ENCODE results near the gene LDB3.

LDB3 gene, protein sequence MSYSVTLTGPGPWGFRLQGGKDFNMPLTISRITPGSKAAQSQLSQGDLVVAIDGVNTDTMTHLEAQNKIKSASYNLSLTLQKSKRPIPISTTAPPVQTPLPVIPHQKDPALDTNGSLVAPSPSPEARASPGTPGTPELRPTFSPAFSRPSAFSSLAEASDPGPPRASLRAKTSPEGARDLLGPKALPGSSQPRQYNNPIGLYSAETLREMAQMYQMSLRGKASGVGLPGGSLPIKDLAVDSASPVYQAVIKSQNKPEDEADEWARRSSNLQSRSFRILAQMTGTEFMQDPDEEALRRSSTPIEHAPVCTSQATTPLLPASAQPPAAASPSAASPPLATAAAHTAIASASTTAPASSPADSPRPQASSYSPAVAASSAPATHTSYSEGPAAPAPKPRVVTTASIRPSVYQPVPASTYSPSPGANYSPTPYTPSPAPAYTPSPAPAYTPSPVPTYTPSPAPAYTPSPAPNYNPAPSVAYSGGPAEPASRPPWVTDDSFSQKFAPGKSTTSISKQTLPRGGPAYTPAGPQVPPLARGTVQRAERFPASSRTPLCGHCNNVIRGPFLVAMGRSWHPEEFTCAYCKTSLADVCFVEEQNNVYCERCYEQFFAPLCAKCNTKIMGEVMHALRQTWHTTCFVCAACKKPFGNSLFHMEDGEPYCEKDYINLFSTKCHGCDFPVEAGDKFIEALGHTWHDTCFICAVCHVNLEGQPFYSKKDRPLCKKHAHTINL

DNA sequence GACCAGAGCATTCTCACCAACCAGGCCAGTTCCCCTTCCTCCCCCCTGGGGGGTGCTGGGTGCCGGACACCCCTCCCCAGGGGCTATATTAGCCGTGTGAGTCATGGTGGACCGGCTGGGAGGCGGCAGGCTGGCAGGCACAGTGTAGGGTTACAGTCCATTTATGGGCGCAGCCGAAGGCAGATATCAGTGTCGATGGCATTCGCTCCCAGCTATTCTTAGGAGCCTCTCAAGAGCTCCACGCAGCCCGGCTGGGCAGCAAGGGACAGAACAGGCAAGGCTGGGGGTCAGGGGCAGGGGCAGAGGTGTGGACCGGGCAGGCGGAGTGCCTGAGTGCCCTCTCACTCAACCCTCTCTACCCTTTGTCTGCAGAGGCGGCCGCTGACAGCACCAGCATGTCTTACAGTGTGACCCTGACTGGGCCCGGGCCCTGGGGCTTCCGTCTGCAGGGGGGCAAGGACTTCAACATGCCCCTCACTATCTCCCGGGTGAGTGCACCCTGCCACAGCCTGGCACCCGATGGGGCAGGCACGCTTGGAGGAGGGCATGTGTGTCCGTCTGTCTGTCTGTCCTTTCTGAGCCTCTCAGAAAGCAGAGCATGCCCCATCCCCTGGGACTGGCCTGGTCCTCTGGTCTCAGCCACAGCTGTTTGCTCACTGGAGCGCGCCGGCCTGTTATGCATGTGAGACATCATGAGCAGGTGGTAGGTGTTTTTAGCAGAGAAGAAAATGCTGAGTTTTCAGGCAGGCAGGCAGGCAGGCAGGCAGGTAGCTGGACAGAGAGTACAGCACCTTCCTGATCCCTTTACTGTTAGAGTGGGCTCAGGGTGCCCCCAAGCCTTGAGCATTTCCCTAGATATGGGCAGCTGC lies at the start of gene LDB3:
TSS of gene LDB3 (plus strand) at position 215 of the 869 bp plus-strand sequence. CDS start at position 396, 181 bp downstream.
- Histone ChIP-seq H3K9ac (ENCODE audit: low read length) (peak within 1 kb of the TSS; percentile 90), H3K9me3 (ENCODE audit: low read length) (no peaks in the 10 kb centered on the region), H3K27ac (ENCODE audit: low read depth, low read length) (peak within 1 kb of the TSS; percentile 90), H3K27me3 (ENCODE audit: control insufficient read depth in 1 of 2, insufficient read depth in 2 of 2, low read length in 2 of 2) (no peaks in the 10 kb centered on the region), H3K4me3 (ENCODE audit: low read depth in 1 of 2, low read length in 2 of 2) (peak within 1 kb of the TSS; percentile 53 to 85), H3K36me3 (ENCODE audit: insufficient read depth, low read length) (no peaks in the 10 kb centered on the region), H3K4me1 (ENCODE audit: insufficient read depth, low read length) (peaks cover 48% of the 10 kb centered on the region)

DNA sequence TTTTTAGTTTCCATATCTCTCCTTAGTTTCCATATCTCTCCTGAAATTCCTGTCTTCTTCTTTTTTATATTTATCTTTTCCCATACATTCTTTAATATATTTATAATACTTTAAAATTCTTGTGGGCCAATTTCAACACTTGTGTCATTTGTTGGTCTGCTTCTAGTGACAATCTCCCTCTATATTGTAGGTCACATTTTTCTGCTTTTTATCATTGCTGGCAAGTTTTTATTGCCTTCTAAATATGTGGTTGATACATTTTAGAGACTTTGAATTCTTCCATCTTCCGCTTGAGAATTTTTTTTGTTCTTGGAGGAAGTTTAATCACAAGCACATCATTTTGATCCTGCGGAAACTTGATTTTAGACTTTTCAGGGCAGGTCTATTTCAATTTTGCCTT lies 40.0 kb upstream of the LDB3 start:
- H3K27ac ChIP-seq (ENCODE audit: low read depth, low read length) = no peak overlapping the region
- no peaks in the 10 kb centered on the region for H3K36me3 ChIP-seq (ENCODE audit: insufficient read depth, low read length)
- no peak overlapping the region for H3K9ac ChIP-seq (ENCODE audit: low read length)
- peaks cover 9% of the 10 kb centered on the region for H3K4me1 ChIP-seq (ENCODE audit: insufficient read depth, low read length)
- H3K27me3 ChIP-seq (ENCODE audit: control insufficient read depth in 1 of 2, insufficient read depth in 2 of 2, low read length in 2 of 2) = peaks cover 0 to 4% of the 10 kb centered on the region in 2 donors
- no peaks in the 10 kb centered on the region for H3K9me3 ChIP-seq (ENCODE audit: low read length)
- H3K4me3 ChIP-seq (ENCODE audit: low read depth in 1 of 2, low read length in 2 of 2) = no peak overlapping the region

DNA sequence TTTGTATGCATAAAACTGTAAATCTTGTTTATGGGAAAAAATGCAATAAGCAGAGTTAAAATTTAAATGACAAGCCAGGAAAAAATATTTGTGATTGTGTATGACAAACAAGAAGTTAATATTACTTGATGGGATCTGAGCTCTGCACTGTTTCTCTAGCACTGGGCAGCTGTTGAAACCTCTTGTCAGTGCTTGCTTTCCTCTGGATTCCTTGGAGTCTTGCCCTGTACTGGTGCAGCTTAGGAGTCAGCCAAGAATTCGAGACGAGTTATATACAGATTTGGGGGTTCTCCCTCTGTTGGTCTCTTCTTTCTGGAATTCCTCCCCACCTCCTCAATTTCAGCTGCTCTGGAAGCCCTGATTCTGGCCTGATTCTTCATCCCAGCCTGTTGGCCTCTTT lies 38.2 kb upstream of the LDB3 start:
- no peak overlapping the region for H3K27ac ChIP-seq (ENCODE audit: low read depth, low read length)

DNA sequence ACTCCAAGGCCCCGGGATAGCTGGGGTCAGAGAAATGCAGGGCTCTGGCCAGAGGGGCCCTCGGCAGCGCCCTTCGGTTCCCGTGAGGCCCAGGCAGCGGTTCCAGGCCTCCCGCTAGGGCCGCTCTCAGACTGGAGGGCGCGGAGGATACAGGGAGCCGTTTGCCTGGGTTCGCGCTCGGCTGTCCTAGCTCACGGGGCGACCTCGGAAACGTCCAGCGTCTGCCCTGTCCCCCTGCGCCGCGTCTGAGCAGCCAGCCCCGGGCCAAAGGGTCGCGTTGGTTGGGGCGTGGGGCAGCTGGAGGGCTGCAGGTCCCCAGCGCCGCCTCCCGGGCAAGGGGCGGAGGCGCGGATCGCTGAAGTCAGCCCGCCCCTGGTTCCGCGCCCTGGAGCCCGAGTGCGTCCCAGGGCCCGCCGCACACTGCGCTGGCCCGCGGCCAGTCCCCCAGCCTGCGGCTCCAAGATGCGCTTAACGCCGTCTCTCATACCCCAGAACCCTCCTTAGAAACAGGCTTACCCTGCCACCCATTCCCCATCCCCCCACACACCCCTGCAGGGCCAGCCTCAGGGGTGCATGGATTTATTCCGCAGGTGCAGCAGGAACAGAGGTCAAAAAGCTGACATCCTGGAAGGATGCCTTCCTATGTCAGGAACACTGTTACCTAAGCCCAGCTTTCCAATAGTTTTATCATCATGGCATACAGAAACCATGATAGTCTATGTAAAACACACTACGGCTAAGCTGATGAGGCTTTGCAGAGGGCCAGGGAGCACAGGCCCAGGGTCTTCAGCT lies 36.1 kb upstream of the LDB3 start:
- Histone ChIP-seq H3K9me3 (ENCODE audit: low read length) (no peaks in the 10 kb centered on the region), H3K4me3 (ENCODE audit: low read depth in 1 of 2, low read length in 2 of 2) (no peak overlapping the region), H3K9ac (ENCODE audit: low read length) (no peak overlapping the region), H3K27me3 (ENCODE audit: control insufficient read depth in 1 of 2, insufficient read depth in 2 of 2, low read length in 2 of 2) (peaks cover 0 to 4% of the 10 kb centered on the region in 2 donors), H3K36me3 (ENCODE audit: insufficient read depth, low read length) (no peaks in the 10 kb centered on the region), H3K27ac (ENCODE audit: low read depth, low read length) (no peak overlapping the region), H3K4me1 (ENCODE audit: insufficient read depth, low read length) (peaks cover 9% of the 10 kb centered on the region)

More for the DNA sequence above, 38.2 kb upstream of the LDB3 start:
- Histone ChIP-seq H3K36me3 (ENCODE audit: insufficient read depth, low read length) (no peaks in the 10 kb centered on the region), H3K4me3 (ENCODE audit: low read depth in 1 of 2, low read length in 2 of 2) (no peak overlapping the region), H3K9ac (ENCODE audit: low read length) (no peak overlapping the region), H3K4me1 (ENCODE audit: insufficient read depth, low read length) (peaks cover 9% of the 10 kb centered on the region), H3K27me3 (ENCODE audit: control insufficient read depth in 1 of 2, insufficient read depth in 2 of 2, low read length in 2 of 2) (peaks cover 0 to 4% of the 10 kb centered on the region in 2 donors), H3K9me3 (ENCODE audit: low read length) (no peaks in the 10 kb centered on the region)

DNA sequence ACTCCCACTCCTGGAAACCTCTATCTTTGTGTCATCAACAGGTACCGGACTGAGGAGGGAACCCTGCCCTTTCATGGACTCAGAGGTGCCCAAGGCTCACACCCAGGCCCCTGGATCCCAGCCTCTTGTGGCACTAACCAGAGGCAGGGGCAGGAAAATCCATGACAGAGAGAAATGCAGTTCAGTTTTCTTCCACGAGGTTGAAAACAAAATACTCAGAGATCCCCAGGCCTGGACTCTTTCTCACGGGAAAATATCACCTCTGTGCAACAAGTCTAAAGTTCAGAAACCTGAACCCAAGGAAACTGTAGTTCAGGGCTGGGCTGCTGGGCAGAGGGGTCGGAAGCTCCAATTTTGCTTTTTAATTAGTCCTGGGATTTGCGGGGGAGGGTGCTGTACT lies 35.4 kb upstream of the LDB3 start:
- Histone ChIP-seq H3K9ac (ENCODE audit: low read length) (no peak overlapping the region), H3K27ac (ENCODE audit: low read depth, low read length) (no peak overlapping the region), H3K27me3 (ENCODE audit: control insufficient read depth in 1 of 2, insufficient read depth in 2 of 2, low read length in 2 of 2) (peaks cover 0 to 4% of the 10 kb centered on the region in 2 donors)

DNA sequence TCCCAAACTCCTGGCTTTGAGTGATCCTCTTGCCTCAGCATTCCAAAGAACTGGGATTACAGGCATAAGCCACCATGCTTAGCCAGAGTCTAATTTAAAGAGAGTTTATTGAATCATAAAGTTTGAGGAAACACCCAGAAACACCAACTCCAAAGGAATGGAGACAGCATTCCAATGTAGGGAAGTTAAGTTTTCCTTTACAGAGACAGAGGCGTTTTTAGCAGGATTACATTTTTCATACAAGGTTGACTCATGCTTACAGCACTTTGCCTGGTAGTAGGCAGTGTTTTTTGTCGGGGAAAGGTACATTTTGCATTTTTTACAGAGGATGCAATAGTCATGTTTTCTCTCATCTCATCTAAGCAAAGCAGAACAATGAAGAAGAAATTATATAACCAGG lies 32.9 kb upstream of the LDB3 start:
- no peak overlapping the region for H3K27ac ChIP-seq (ENCODE audit: low read depth, low read length)
- H3K27me3 ChIP-seq (ENCODE audit: control insufficient read depth in 1 of 2, insufficient read depth in 2 of 2, low read length in 2 of 2) = peaks cover 0 to 4% of the 10 kb centered on the region in 2 donors
- no peak overlapping the region for H3K9ac ChIP-seq (ENCODE audit: low read length)
- H3K36me3 ChIP-seq (ENCODE audit: insufficient read depth, low read length) = no peaks in the 10 kb centered on the region
- peaks cover 5% of the 10 kb centered on the region for H3K4me1 ChIP-seq (ENCODE audit: insufficient read depth, low read length)
- H3K9me3 ChIP-seq (ENCODE audit: low read length) = no peaks in the 10 kb centered on the region
- H3K4me3 ChIP-seq (ENCODE audit: low read depth in 1 of 2, low read length in 2 of 2) = no peak overlapping the region

More for the DNA sequence above, 35.4 kb upstream of the LDB3 start:
- Histone ChIP-seq H3K4me3 (ENCODE audit: low read depth in 1 of 2, low read length in 2 of 2) (no peak overlapping the region), H3K36me3 (ENCODE audit: insufficient read depth, low read length) (no peaks in the 10 kb centered on the region), H3K4me1 (ENCODE audit: insufficient read depth, low read length) (peaks cover 9% of the 10 kb centered on the region), H3K9me3 (ENCODE audit: low read length) (no peaks in the 10 kb centered on the region)

DNA sequence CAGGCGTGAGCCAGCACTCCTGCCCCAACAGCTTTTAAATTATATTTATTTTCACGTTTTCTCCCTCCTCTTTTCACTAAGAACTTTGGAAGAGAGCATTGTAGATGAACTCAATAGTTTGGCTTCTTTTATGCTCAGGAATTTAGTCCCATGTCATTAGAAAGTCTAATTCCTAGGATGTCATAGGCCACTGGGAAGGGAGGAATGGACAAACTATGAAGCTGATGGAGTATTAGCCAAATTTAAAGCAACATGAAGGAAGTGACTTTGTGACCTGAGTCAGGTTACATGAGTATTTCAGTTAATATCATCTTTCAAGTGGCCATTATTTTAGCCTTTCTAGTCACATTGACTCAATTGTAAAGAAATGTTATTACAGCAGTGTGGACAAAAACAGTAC lies 32.0 kb upstream of the LDB3 start:
- Histone ChIP-seq H3K4me3 (ENCODE audit: low read depth in 1 of 2, low read length in 2 of 2) (no peak overlapping the region), H3K9me3 (ENCODE audit: low read length) (no peaks in the 10 kb centered on the region), H3K27ac (ENCODE audit: low read depth, low read length) (no peak overlapping the region), H3K9ac (ENCODE audit: low read length) (no peak overlapping the region), H3K4me1 (ENCODE audit: insufficient read depth, low read length) (peaks cover 4% of the 10 kb centered on the region), H3K27me3 (ENCODE audit: control insufficient read depth in 1 of 2, insufficient read depth in 2 of 2, low read length in 2 of 2) (peaks cover 0 to 4% of the 10 kb centered on the region in 2 donors), H3K36me3 (ENCODE audit: insufficient read depth, low read length) (no peaks in the 10 kb centered on the region)

DNA sequence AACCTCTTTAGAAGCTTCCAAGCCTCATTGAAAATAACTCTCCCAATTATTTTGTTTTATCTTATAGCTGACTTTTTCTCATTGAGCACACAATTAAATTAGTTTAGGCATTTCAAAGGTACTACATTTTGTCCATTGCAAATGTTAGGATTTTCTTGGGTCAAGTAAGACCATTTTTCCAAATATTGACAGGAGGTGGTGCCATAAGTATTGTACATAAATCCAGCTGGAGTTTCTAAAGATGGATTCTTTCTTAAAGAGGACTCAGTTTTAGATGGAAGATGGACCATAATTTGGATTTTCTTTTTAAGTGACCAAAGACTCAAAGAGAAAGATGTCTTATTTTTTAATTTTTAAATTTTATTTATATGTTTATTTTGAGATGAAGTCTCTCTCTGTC lies 26.3 kb upstream of the LDB3 start:
- no peaks in the 10 kb centered on the region for H3K27me3 ChIP-seq (ENCODE audit: control insufficient read depth in 1 of 2, insufficient read depth in 2 of 2, low read length in 2 of 2)
- H3K4me1 ChIP-seq (ENCODE audit: insufficient read depth, low read length) = peaks cover 6% of the 10 kb centered on the region
- H3K9me3 ChIP-seq (ENCODE audit: low read length) = no peaks in the 10 kb centered on the region
- no peak overlapping the region for H3K27ac ChIP-seq (ENCODE audit: low read depth, low read length)
- no peak overlapping the region for H3K9ac ChIP-seq (ENCODE audit: low read length)
- H3K36me3 ChIP-seq (ENCODE audit: insufficient read depth, low read length) = no peaks in the 10 kb centered on the region
- no peak overlapping the region for H3K4me3 ChIP-seq (ENCODE audit: low read depth in 1 of 2, low read length in 2 of 2)

DNA sequence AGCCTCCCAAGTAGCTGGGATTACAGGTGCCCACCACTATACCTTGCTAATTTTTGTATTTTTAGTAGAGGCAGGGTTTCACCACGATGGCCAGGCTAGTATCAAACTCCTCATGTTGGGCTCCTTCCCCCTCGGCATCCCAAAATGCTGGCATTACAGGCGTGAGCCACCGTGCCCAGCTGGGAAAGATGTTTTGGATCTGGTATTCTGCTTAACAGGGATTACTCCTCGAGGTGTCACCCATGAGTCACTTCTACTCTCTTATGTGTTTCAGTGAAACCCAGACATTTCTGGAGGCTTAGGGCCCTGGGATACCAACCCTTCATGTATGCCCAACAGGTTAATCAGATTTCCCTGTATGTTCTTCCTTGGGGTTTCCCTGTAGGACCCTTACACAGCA lies 25.8 kb upstream of the LDB3 start:
- Histone ChIP-seq H3K27me3 (ENCODE audit: control insufficient read depth in 1 of 2, insufficient read depth in 2 of 2, low read length in 2 of 2) (no peaks in the 10 kb centered on the region), H3K36me3 (ENCODE audit: insufficient read depth, low read length) (no peaks in the 10 kb centered on the region), H3K4me3 (ENCODE audit: low read depth in 1 of 2, low read length in 2 of 2) (no peak overlapping the region), H3K27ac (ENCODE audit: low read depth, low read length) (no peak overlapping the region), H3K9ac (ENCODE audit: low read length) (no peak overlapping the region), H3K4me1 (ENCODE audit: insufficient read depth, low read length) (peaks cover 6% of the 10 kb centered on the region), H3K9me3 (ENCODE audit: low read length) (no peaks in the 10 kb centered on the region)

DNA sequence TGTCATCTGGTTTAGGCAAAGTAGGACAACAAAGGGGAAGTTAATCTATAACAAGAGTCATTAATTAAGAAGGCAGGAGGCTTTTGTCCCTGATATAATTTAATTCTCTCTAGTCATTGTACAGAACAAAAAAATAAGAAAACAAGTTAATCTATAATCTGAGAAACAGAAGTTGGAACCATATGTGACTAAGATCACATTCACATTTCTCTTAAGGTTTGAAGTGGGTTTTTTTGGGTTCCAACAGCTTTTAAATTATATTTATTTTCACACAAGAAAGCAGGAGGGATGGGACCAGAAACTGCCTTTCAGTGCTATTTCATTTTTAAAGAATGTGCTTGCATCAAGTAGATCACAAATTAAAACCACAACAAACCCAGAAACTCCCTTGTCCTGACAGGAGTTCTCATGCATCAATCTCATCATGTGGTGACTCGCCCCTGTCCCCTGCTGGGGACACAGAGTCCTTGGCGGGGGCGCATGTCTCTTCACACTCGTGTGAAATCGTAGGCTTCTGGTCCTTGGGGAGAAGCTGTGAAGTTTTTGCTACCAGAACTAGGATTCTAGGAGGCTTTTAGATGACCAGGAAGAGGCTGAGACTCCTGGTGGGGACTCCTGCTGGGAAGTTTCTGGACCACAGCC lies 24.0 kb upstream of the LDB3 start:
- H3K9ac ChIP-seq (ENCODE audit: low read length) = no peak overlapping the region
- no peaks in the 10 kb centered on the region for H3K27me3 ChIP-seq (ENCODE audit: control insufficient read depth in 1 of 2, insufficient read depth in 2 of 2, low read length in 2 of 2)
- H3K36me3 ChIP-seq (ENCODE audit: insufficient read depth, low read length) = no peaks in the 10 kb centered on the region
- H3K9me3 ChIP-seq (ENCODE audit: low read length) = no peaks in the 10 kb centered on the region
- H3K4me3 ChIP-seq (ENCODE audit: low read depth in 1 of 2, low read length in 2 of 2) = no peak overlapping the region
- no peak overlapping the region for H3K27ac ChIP-seq (ENCODE audit: low read depth, low read length)
- peaks cover 15% of the 10 kb centered on the region for H3K4me1 ChIP-seq (ENCODE audit: insufficient read depth, low read length)
